Stomach (tissue), 9 donors: ENCODE measurements around the gene STRIP2. TPM values are rescaled to one million over a fixed set of nuclear protein-coding genes. Genes with fewer than 3 reads are reported as not detected.
A peak's percentile ranks its signal among the peaks of the same experiment; 100 is the strongest.

Source experiments
- DNase-seq, 2 donors: peaks; one replicate each; pipeline versions ENCODE4 v3.0.0 to v3.0.0-alpha.2; 2013 to 2019
- H3K27ac ChIP-seq, 5 donors: fragments of 200-600 bp in 4 of 5; sonication (generic) in 4 of 5; one replicate each; pipeline ENCODE4 v1.5.1; 2013 to 2019; ENCODE audit warnings: mild to moderate bottlenecking in 1 of 5, moderate library complexity in 1 of 5
- H3K27me3 ChIP-seq, 3 donors: fragments of 200-600 bp; sonication (generic); one replicate each; pipeline ENCODE4 v1.5.1; 2017 to 2019; ENCODE audit warnings: mixed run types in 1 of 3
- H3K36me3 ChIP-seq, 4 donors: fragments of 200-600 bp; sonication (generic); 1 replicate in 3 of 4; 2 replicates in 1 of 4; pipeline ENCODE4 v1.5.1; 2016 to 2019
- H3K4me1 ChIP-seq, 4 donors: fragments of 200-600 bp; sonication (generic); one replicate each; pipeline ENCODE4 v1.5.1; 2016 to 2019
- H3K4me3 ChIP-seq, 4 donors: fragments of 200-600 bp; sonication (generic) in 3 of 4; one replicate each; pipeline ENCODE4 v1.5.1; 2016 to 2019; ENCODE audit warnings: mild to moderate bottlenecking in 1 of 4
- H3K9me3 ChIP-seq, 4 donors: fragments of 200-600 bp; sonication (generic); one replicate each; pipeline ENCODE4 v1.5.1; 2016 to 2019
- CTCF ChIP-seq, 7 experiments: fragments of 450-650 bp in 4 of 7; fragments of 200-600 bp in 3 of 7; sonication (generic) in 3 of 7; IDR thresholded peaks; one replicate each; pipeline ENCODE4 v1.5.1; 2016 to 2019; ENCODE audit warnings: antibody characterized with exemption in 7 of 7, control low read depth in 2 of 7, mild to moderate bottlenecking in 1 of 7
- EP300 ChIP-seq: sonication (generic); formaldehyde crosslinking; IDR thresholded peaks from one replicate; pipeline ENCODE4 v1.6.1; 2017; ENCODE audit warnings: antibody characterized with exemption
- POLR2A ChIP-seq, 4 donors: fragments of 450-650 bp; IDR thresholded peaks; one replicate each; pipeline ENCODE4 v1.6.1; 2016; ENCODE audit warnings: antibody characterized with exemption in 4 of 4, control low read depth in 2 of 4, mild to moderate bottlenecking in 1 of 4, moderate library complexity in 1 of 4
- POLR2AphosphoS5 ChIP-seq, 3 donors: sonication (generic); formaldehyde crosslinking; IDR thresholded peaks; one replicate each; pipeline ENCODE4 v1.6.1; 2016; ENCODE audit warnings: antibody characterized with exemption in 3 of 3
- WGBS, 5 donors: extraction: QIAGEN DNeasy Blood & Tissue Kit in 3 of 5; methylation state at CpG; one replicate each; pipeline versions ENCODE4 v1.1.5 to v1.1.7; 2013 to 2018; 5-methylcytosine and 5-hydroxymethylcytosine counted together
- intact Hi-C: fragments of 100-400 bp; cut with DNase I; formaldehyde crosslinking; loops from one replicate; pipeline ENCODE4 v1.15.1; 2023; ENCODE audit warnings: low total_unique reads
- polyA plus RNA-seq, 3 donors: library from polyadenylated mRNA; stranded (reverse); fragments of 200-250 nt; gene quantifications; one replicate each; pipeline ENCODE4 v1.2.3, GENCODE V29; 2013
- total RNA-seq, 5 donors: library from RNA; depleted of rRNA; stranded (reverse); fragments of >200 nt; gene quantifications; one replicate each; pipeline versions ENCODE4 v1.1.0 to v1.2.3, GENCODE V29; 2014 to 2016
- donor health status: healthy with polysubstance abuse.
- donor health status: Bipolar disorder and iron deficiency.
- donor health status: healthy.

The STRIP2 gene
- total and polyA plus RNA-seq, 8 donors, result 0.56 to 2.0 (median 0.98) TPM; not detected in 3

- TF ChIP-seq POLR2A (IDR thresholded peaks at IDR 0.05) (no peak), POLR2AphosphoS5 (IDR thresholded peaks at IDR 0.05) (no peak), CTCF (IDR thresholded peaks at IDR 0.05) (no peak)
- Histone ChIP-seq H3K27me3 (no peaks in the 10 kb centered on the region), H3K36me3 (no peaks in the 10 kb centered on the region), H3K4me1 (no peaks in the 10 kb centered on the region), H3K4me3 (no peak overlapping the region), H3K27ac (no peak overlapping the region), H3K9me3 (no peaks in the 10 kb centered on the region)
- intact Hi-C loops, result no loop called here
- no peak for DNase-seq
- WGBS, 5 donors, result 61 to 70% (median 64%) methylated on average over 3 of the region's 3 CpGs
Measured at GRCh38 chr7:129489491-129489890, 55.3 kb downstream of the STRIP2 start.

- Histone ChIP-seq H3K4me1 (no peaks in the 10 kb centered on the region), H3K4me3 (no peak overlapping the region), H3K9me3 (no peaks in the 10 kb centered on the region), H3K36me3 (no peaks in the 10 kb centered on the region), H3K27ac (no peak overlapping the region), H3K27me3 (no peaks in the 10 kb centered on the region)
- no peak for TF ChIP-seq CTCF (IDR thresholded peaks at IDR 0.05)
- no peak for TF ChIP-seq POLR2AphosphoS5 (IDR thresholded peaks at IDR 0.05)
- TF ChIP-seq EP300, result no peak
- TF ChIP-seq POLR2A (IDR thresholded peaks at IDR 0.05), result no peak
- 85 to 94% (median 88%) methylated on average over 2 of the region's 2 CpGs for WGBS, 5 donors
- intact Hi-C loops, result no loop called here
- DNase-seq, result no peak
Measured at GRCh38 chr7:129492391-129492790, 58.2 kb downstream of the STRIP2 start.

GRCh38 chr7:129493555-129493954, 59.3 kb downstream of the STRIP2 start:
- H3K4me3 ChIP-seq, result no peak overlapping the region
- H3K27ac ChIP-seq, result no peak overlapping the region
- no peaks in the 10 kb centered on the region for H3K27me3 ChIP-seq
- no peaks in the 10 kb centered on the region for H3K36me3 ChIP-seq
- intact Hi-C loops, result no loop called here
- H3K9me3 ChIP-seq, result no peaks in the 10 kb centered on the region
- 78 to 87% (median 79%) methylated on average over 1 of the region's 1 CpG for WGBS, 5 donors
- no peak for TF ChIP-seq POLR2AphosphoS5 (IDR thresholded peaks at IDR 0.05)
- TF ChIP-seq POLR2A (IDR thresholded peaks at IDR 0.05), result no peak
- TF ChIP-seq EP300, result no peak
- no peak for TF ChIP-seq CTCF (IDR thresholded peaks at IDR 0.05)
- H3K4me1 ChIP-seq, result no peaks in the 10 kb centered on the region
- no peak for DNase-seq

GRCh38 chr7:129494041-129494440, 59.8 kb downstream of the STRIP2 start:
- no peaks in the 10 kb centered on the region for H3K4me1 ChIP-seq
- 41 to 73% (median 65%) methylated on average over 5 of the region's 5 CpGs for whole genome bisulfite sequencing, 5 donors
- no peak overlapping the region for H3K27ac ChIP-seq
- no peak overlapping the region for H3K4me3 ChIP-seq
- intact Hi-C loops, result no loop called here
- no peaks in the 10 kb centered on the region for H3K27me3 ChIP-seq
- peak in 1 of 2 donors; percentile 41 for DNase-seq
- no peaks in the 10 kb centered on the region for H3K9me3 ChIP-seq
- no peaks in the 10 kb centered on the region for H3K36me3 ChIP-seq
- TF ChIP-seq POLR2A (IDR thresholded peaks at IDR 0.05), result no peak
- no peak for TF ChIP-seq POLR2AphosphoS5 (IDR thresholded peaks at IDR 0.05)
- no peak for TF ChIP-seq EP300
- TF ChIP-seq CTCF (IDR thresholded peaks at IDR 0.05), result no peak
